Neuron (in vitro differentiated cells): ENCODE measurements around the gene ABCC9.

Experiments used
- H2AFZ ChIP-seq: one replicate; pipeline ENCODE4 v1.6.1; 2013; ENCODE audit warnings: low read depth, mild to moderate bottlenecking, inconsistent platforms, low read length, moderate library complexity
- H3K27me3 ChIP-seq: one replicate; pipeline ENCODE4 v1.6.1; 2013; ENCODE audit warnings: low read length; ENCODE audit not compliant: insufficient read depth
- H3K36me3 ChIP-seq: one replicate; pipeline ENCODE4 v1.6.1; 2013; ENCODE audit warnings: low read length; ENCODE audit not compliant: insufficient read depth
- H3K4me1 ChIP-seq: one replicate; pipeline ENCODE4 v1.6.1; 2013; ENCODE audit warnings: low read length; ENCODE audit not compliant: insufficient read depth
- H3K4me3 ChIP-seq: 2 replicates; pipeline ENCODE4 v1.5.1; 2013; ENCODE audit warnings: mild to moderate bottlenecking, low read length, moderate library complexity
- H3K9me3 ChIP-seq: one replicate; pipeline ENCODE4 v1.6.1; 2013; ENCODE audit warnings: low read length

Gene ABCC9

DNA sequence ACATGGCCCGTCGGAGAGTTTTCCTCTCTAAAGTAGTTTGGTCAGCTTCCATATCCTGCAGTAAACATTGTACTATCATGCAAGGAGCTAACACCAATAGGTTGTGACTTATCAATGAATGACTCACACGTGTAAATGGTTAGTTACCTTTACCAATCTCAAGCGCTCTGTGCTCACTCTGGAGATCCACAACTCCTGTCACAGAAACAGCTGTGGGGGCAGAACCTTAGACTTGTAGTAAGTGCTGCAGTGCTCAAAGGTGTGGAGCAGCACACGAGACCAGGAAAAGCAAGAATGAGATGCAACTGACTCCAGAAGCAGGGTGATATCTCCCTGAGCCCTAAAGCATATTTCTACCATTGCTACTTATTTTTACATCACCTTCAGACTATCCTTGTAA is 93.0 kb downstream of the ABCC9 start:
- Histone ChIP-seq H3K27me3 (no peaks in the 10 kb centered on the region), H3K4me3 (no peak overlapping the region), H3K4me1 (no peaks in the 10 kb centered on the region), H3K9me3 (no peaks in the 10 kb centered on the region), H2AFZ (no peak overlapping the region), H3K36me3 (no peaks in the 10 kb centered on the region)

- Histone ChIP-seq H3K4me3 (no peak overlapping the region), H3K36me3 (peaks cover 3% of the 10 kb centered on the region), H2AFZ (no peak overlapping the region), H3K9me3 (no peaks in the 10 kb centered on the region), H3K27me3 (no peaks in the 10 kb centered on the region), H3K4me1 (no peaks in the 10 kb centered on the region)
Observed at GRCh38 chr12:21843795-21844194, 97.4 kb downstream of the ABCC9 start.

- Histone ChIP-seq H3K27me3 (no peaks in the 10 kb centered on the region), H3K36me3 (peaks cover 5% of the 10 kb centered on the region), H3K4me1 (no peaks in the 10 kb centered on the region), H2AFZ (no peak overlapping the region), H3K9me3 (no peaks in the 10 kb centered on the region), H3K4me3 (no peak overlapping the region)
Observed at GRCh38 chr12:21839776-21840175, 101.5 kb downstream of the ABCC9 start.

DNA sequence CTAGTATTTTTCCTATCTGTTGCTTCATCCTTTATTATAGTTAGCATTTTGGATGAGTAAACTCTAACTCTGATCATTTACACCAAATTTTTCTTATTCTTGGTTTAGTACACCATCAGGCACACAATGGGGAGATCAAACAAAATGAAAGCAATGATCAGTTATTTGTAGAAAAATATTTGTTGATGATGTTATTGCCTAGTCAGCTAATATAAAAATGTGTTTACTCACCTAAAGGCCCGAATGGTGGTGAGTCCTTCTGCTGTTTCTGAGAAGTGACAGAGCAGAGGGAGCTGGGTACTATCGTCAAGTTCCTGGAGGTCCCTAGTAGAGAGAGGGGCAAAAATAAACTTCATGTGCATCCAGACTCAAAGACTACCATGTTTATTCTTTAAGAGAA is 103.4 kb downstream of the ABCC9 start:
- no peak overlapping the region for H2AFZ ChIP-seq
- no peaks in the 10 kb centered on the region for H3K4me1 ChIP-seq
- H3K4me3 ChIP-seq: no peak overlapping the region
- H3K36me3 ChIP-seq: peaks cover 5% of the 10 kb centered on the region
- H3K27me3 ChIP-seq: no peaks in the 10 kb centered on the region
- no peaks in the 10 kb centered on the region for H3K9me3 ChIP-seq

GRCh38 chr12:21831791-21832344 is 109.4 kb downstream of the ABCC9 start:
- Histone ChIP-seq H3K4me3 (no peak overlapping the region), H2AFZ (no peak overlapping the region), H3K9me3 (no peaks in the 10 kb centered on the region), H3K27me3 (no peaks in the 10 kb centered on the region), H3K36me3 (peaks cover 2% of the 10 kb centered on the region), H3K4me1 (no peaks in the 10 kb centered on the region)

DNA sequence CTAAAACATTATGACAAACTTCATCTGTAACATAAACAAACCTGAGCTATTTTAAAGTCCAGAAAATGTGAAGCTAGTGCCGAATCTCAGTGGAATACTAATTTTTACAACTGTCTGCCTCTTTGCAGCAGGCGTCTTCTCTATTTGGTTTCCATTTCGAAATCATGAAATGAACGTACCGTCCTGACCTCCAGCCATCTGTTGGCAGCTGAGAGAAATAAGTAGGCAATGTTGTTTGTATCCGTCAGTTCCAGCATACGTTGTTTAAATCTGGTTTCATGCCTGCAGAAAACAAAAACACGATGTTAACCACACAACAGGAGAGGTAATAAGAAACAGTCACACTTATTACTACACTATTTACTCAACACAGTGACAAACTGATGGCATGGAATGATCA is 112.4 kb downstream of the ABCC9 start:
- H3K36me3 ChIP-seq: no peaks in the 10 kb centered on the region
- no peak overlapping the region for H2AFZ ChIP-seq
- no peaks in the 10 kb centered on the region for H3K4me1 ChIP-seq
- no peaks in the 10 kb centered on the region for H3K9me3 ChIP-seq
- H3K27me3 ChIP-seq: no peaks in the 10 kb centered on the region
- no peak overlapping the region for H3K4me3 ChIP-seq

DNA sequence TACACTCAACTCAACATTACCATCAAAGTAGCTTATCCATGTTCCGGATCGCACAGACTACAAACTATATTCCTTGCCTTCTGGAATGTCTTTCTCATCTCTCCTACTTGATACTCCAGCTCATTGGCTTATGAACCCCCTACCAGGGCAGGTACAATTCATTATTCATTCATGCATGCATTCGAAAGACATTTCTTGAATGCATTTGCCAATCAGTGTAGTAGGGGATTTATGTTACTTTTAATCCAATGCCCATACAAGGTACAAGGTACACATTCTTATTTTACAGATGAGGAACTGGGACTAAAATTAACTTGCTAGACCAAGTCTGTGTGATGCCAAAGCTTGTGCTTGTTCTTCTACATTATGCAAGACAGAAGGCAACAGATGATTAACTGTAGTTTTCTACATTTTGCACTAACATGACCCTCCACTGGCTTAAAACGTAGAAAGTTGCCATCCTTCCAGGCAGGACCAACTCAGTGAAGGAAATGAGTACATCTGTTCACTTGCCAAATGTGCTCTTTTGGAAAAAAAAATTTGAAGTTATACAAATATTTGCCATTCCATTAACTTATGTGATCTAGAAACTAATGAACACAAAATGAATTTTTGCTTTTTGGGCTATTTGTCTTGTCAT is 113.0 kb downstream of the ABCC9 start:
- Histone ChIP-seq H2AFZ (no peak overlapping the region), H3K4me1 (no peaks in the 10 kb centered on the region), H3K9me3 (no peaks in the 10 kb centered on the region), H3K4me3 (no peak overlapping the region), H3K36me3 (no peaks in the 10 kb centered on the region), H3K27me3 (no peaks in the 10 kb centered on the region)

GRCh38 chr12:21827083-21827482 is 114.1 kb downstream of the ABCC9 start:
- Histone ChIP-seq H3K9me3 (no peaks in the 10 kb centered on the region), H3K27me3 (no peaks in the 10 kb centered on the region), H2AFZ (no peak overlapping the region), H3K36me3 (no peaks in the 10 kb centered on the region), H3K4me3 (no peak overlapping the region), H3K4me1 (no peaks in the 10 kb centered on the region)

DNA sequence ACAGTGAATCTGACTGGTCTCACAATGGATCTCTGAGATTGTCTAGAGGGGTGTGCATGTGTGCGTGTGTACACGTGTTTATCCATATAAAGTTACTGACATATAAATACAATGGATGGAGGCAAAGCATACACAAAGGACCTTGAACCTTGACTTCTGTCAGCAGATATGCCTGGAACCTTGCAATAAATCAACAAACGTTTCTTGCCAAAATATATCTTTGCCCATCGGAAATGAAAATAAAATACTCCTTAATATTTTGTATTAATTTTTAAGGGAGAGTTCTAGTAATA is 114.7 kb downstream of the ABCC9 start:
- Histone ChIP-seq H3K9me3 (no peaks in the 10 kb centered on the region), H3K4me3 (no peak overlapping the region), H2AFZ (no peak overlapping the region), H3K36me3 (no peaks in the 10 kb centered on the region), H3K4me1 (no peaks in the 10 kb centered on the region), H3K27me3 (no peaks in the 10 kb centered on the region)

GRCh38 chr12:21825886-21826617 is 115.2 kb downstream of the ABCC9 start:
- Histone ChIP-seq H3K9me3 (no peaks in the 10 kb centered on the region), H2AFZ (no peak overlapping the region), H3K27me3 (no peaks in the 10 kb centered on the region), H3K36me3 (no peaks in the 10 kb centered on the region), H3K4me1 (no peaks in the 10 kb centered on the region), H3K4me3 (no peak overlapping the region)

DNA sequence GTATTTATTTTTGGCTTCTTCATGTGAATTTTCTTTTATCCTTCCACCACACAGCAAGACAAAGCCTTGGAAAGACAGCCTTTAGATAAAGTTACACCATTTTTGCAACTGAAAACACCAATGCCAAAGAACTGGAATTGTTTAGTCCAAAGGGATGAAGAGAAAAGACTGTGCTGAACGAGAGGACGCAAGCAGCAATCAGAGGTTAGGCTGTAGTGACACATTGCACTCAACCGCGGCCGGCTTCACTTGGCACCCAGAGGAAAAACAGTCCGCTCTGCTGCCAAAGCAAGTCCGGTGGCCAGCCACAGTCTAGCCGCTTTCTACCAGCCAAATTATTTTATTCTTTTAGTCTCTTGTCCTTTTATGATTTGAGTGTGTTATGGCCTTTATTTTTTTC is 117.6 kb downstream of the ABCC9 start:
- Histone ChIP-seq H2AFZ (no peak overlapping the region), H3K4me1 (peaks cover 9% of the 10 kb centered on the region), H3K36me3 (no peaks in the 10 kb centered on the region), H3K27me3 (no peaks in the 10 kb centered on the region), H3K9me3 (no peaks in the 10 kb centered on the region), H3K4me3 (no peak overlapping the region)

DNA sequence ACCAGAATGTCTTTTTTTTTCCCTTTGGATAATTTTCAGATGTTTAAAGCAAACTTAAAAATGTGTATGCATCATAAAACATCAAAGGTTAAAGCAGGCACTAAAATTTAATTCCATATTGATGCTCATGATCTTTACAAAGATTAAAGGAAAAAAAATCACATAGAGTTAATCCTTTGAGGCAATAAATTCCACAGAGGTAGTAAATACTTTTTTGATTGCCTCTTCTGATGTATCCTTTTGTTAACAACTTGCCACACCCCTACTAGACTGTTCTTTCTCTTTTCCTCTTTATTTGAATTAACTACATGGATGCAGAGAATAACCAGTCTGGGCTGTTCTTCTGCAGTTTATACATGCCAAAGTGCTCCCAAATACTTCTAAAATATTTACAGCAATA is 121.5 kb downstream of the ABCC9 start:
- Histone ChIP-seq H2AFZ (no peak overlapping the region), H3K4me1 (peaks cover 9% of the 10 kb centered on the region), H3K9me3 (peaks cover 3% of the 10 kb centered on the region), H3K27me3 (no peaks in the 10 kb centered on the region), H3K36me3 (no peaks in the 10 kb centered on the region), H3K4me3 (no peak overlapping the region)

DNA sequence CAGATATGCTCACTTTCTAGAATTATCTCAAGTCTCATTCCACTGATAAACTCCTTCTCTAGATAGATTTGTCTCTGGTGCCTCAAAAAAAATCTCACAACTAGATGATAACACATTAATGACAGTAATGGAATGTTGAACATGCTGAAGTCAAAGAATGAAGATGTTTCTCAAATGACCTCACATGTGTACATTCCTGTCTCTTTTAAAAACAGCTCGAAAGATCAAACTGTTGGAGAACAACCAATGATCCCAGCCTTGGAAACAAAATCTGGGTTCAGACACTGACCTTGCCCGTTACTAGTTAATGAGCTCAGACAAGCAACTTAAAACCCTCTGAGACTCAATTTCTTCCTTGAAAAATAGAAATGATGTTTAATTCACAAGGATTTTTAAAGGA is 122.0 kb downstream of the ABCC9 start:
- Histone ChIP-seq H3K27me3 (no peaks in the 10 kb centered on the region), H3K4me3 (no peak overlapping the region), H3K36me3 (no peaks in the 10 kb centered on the region), H3K4me1 (peaks cover 9% of the 10 kb centered on the region), H3K9me3 (peaks cover 3% of the 10 kb centered on the region), H2AFZ (no peak overlapping the region)

- H3K36me3 ChIP-seq: no peaks in the 10 kb centered on the region
- H3K4me1 ChIP-seq: peaks cover 9% of the 10 kb centered on the region
- H3K27me3 ChIP-seq: no peaks in the 10 kb centered on the region
- H3K4me3 ChIP-seq: no peak overlapping the region
- H3K9me3 ChIP-seq: peaks cover 3% of the 10 kb centered on the region
- no peak overlapping the region for H2AFZ ChIP-seq
Observed at GRCh38 chr12:21818627-21819026, 122.6 kb downstream of the ABCC9 start.
